DMS 273 (cell line): ENCODE data around the gene CD300E.

Experiments used
- DNase-seq: peaks from one replicate; lab custom pipeline; 2025; ENCODE audit not compliant: unreplicated experiment; lab: John Stamatoyannopoulos, UW

Gene CD300E

GRCh38 chr17:74569020-74570003, 54.2 kb downstream of the CD300E start:
- peak; percentile 54 for DNase-seq

- no peak for DNase-seq
Observed at GRCh38 chr17:74568106-74568873, 55.2 kb downstream of the CD300E start.

- DNase-seq, result no peak
Observed at GRCh38 chr17:74567397-74567796, 56.1 kb downstream of the CD300E start, which contains the start of gene CD300H. Gene CD300H (minus strand): TSS chr17:74567509.

- DNase-seq, result peak; percentile 79
Observed at GRCh38 chr17:74566132-74566753, 57.3 kb downstream of the CD300E start.

GRCh38 chr17:74565126-74565525, 58.4 kb downstream of the CD300E start:
- DNase-seq, result no peak

GRCh38 chr17:74563358-74563757, 60.2 kb downstream of the CD300E start:
- DNase-seq, result no peak

GRCh38 chr17:74561586-74561985, 62.0 kb downstream of the CD300E start:
- no peak for DNase-seq
